ELR (cell line): ENCODE measurements around the gene MTCH1.

ENCODE experiments used
- DNase-seq: peaks from one replicate; pipeline ENCODE4 v3.0.0-alpha.2; 2015; ENCODE audit warnings: low read depth

Gene MTCH1

DNA sequence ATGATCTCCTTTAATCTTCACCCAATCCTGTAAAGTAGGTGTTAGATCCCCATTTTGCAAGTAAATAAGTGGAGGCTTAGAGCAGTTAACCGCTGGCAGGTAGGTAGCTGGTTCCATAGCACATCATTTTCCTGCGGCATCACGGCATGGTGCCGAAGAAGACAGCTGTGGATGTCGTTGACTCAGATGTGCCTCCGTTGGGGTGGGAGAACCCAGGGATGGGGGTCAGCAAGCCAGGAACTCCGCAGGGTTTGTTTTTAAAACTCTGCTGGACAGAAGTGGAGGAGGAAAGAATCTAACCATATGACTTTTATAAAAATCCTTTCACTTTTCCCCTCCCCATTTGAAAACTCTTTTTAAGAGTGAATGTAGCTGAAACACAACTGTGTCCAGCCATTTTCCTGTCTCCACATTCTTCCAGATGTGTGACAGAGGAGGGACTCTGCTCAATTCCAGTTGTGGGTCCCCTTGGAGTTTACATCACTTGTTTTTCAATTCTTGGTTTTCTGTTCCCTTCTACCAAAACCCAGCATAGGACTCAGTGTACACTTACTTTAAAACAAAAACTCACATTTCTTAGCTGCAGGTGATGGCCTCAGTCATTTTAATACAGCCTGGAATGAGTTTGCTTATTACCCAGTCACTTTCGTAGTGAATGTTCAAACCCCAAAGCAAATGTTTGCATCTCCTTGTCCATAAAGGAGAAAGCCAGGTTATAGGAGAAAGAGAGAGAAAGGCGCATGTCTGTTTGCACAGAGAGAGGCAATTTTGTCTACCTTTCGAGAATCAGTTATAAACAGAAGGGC, 59.1 kb downstream of the MTCH1 start:
- DNase-seq = no peak

- DNase-seq = no peak
Observed at GRCh38 chr6:36925809-36926208, 60.2 kb downstream of the MTCH1 start.

GRCh38 chr6:36924778-36925374, 61.1 kb downstream of the MTCH1 start:
- DNase-seq = no peak

- DNase-seq = peak; percentile 28
Observed at GRCh38 chr6:36924131-36924530, 61.9 kb downstream of the MTCH1 start.

DNA sequence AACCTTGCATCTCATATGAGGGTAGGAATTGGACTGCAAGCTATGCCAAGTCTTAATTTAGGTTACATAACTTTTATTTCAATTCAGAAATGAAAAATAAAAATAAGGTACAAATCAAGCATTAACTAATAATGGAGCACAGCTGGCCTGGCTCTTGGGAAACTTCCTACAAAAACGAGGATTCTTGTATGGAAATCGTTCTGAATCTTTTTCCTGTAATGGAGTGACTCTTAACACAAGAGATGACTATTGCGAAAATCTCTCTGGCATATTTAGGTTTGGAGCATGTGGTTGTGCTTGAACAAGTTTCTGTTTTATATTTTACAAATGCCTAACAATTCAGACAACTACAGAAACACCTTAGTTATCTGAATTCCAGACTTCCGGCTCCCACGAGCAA, 65.5 kb downstream of the MTCH1 start:
- DNase-seq = no peak

DNA sequence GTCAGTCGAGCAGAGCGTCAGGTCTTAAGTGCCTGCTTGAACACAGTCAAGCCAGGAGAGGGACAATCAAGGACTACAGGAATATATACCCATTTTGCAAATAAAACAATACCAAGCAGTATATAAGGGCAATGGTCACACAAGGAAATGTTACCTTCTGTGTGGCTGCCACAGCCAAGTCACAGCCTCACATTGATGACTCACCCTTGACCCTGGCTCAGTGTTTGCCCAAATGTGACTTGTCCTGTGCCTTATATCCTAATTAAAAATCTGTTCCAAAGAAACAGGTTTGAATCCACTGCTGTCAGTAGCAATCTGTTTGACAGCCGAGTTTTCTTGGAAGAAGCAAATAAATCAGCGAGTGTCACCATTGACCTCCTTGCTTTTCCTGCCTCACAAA, 65.9 kb downstream of the MTCH1 start:
- no peak for DNase-seq
